ENCODE data around the gene PXK. TPM values are rescaled to one million over a fixed set of nuclear protein-coding genes. Genes with fewer than 3 reads are reported as not detected.

The PXK gene
- total RNA-seq, 5 donors from 2014 or later (not counting 1 experiment from before 2014, with no cell fraction given), result 17.4 to 23.0 (median 21.8) TPM

DNA sequence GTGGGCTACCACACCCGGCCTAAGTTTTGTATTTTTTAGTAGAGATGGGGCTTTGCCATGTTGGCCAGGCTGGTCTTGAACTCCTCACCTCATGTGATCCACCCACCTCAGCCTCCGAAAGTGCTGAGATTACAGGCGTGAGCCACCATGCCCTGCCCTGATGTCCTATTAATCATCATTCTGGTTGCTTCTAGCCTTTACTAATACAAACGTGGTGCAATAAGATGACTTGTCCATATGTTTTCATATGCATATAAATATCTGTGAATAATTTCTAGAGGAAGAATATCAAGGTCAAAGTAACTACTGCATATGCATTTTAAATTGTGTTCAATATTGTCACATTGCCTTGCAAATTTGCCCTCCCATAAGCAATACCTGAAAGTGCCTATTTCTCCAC lies 126.5 kb downstream of the PXK start:
- 90% methylated on average over 2 of the region's 4 CpGs for WGBS (ENCODE audit: insufficient coverage)
- H3K27ac ChIP-seq (ENCODE audit: low read length), result no peak overlapping the region
- no peaks in the 10 kb centered on the region for H3K27me3 Mint-ChIP-seq
- no peak overlapping the region for H3K4me3 Mint-ChIP-seq
- H3K4me1 Mint-ChIP-seq, result peaks cover 4 to 9% (median 9%) of the 10 kb centered on the region in 3 donors
- CTCF ChIA-PET, result no interaction called here
- POLR2A ChIA-PET, result interaction anchor here in 1 of 2 donors (0.6 kb wide), 1 partner anchor 36 kb away, joined by 3 read pairs; no protein-coding TSS in a partner anchor
- no peak for DNase-seq
- no peaks in the 10 kb centered on the region for H3K36me3 ChIP-seq (ENCODE audit: control insufficient read depth in 2 of 2, extremely low read depth in 1 of 2, insufficient read depth in 1 of 2, low read length in 1 of 2)
- ATAC-seq (replicated peaks in 1 of 4), result no peak
- no peak overlapping the region for H3K27ac Mint-ChIP-seq
- no peak overlapping the region for H3K4me3 ChIP-seq (ENCODE audit: control insufficient read depth in 1 of 2, extremely low read depth in 1 of 2, low read length in 1 of 2)
- no peaks in the 10 kb centered on the region for H3K9me3 ChIP-seq
- peaks cover 10% of the 10 kb centered on the region for H3K36me3 Mint-ChIP-seq
- peaks cover 0 to 6% of the 10 kb centered on the region in 2 experiments for H3K4me1 ChIP-seq (ENCODE audit: control insufficient read depth in 1 of 2, extremely low read depth in 1 of 2, insufficient read depth in 2 of 2, low read length in 2 of 2)
- H3K9me3 Mint-ChIP-seq, result peaks cover 0 to 17% (median 12%) of the 10 kb centered on the region in 3 donors
- H3K27me3 ChIP-seq (replicated peaks in 1 of 2; ENCODE audit: control insufficient read depth in 2 of 2, extremely low read depth in 1 of 2, insufficient read depth in 2 of 2, low read length in 1 of 2), result peaks cover 0 to 2% of the 10 kb centered on the region in 2 experiments

DNA sequence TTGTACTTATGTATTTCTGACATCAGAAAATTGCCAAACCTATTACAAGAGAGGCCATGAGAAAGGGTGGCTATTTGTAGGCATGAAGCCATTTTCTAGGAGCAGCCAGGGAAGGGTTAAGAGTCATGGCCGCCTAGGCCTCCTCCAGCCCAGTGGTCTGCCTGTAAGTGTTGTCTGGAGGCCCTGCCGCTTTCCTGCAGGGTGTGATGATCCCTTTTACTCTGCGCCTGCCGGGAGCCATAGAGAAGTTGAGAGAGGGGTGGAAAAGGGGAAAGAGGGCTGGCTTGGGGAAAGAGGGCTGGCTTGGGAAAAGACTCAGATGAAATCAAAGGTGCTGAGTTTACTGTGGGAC lies 130.1 kb downstream of the PXK start:
- DNase-seq (no peak), ATAC-seq (replicated peaks in 1 of 4) (no peak)
- H3K9me3 ChIP-seq, result no peaks in the 10 kb centered on the region
- H3K27ac Mint-ChIP-seq, result no peak overlapping the region
- no peaks in the 10 kb centered on the region for H3K27me3 Mint-ChIP-seq
- WGBS (ENCODE audit: insufficient coverage), result 87% methylated on average over 4 of the region's 4 CpGs
- no peak overlapping the region for H3K27ac ChIP-seq (ENCODE audit: low read length)
- H3K36me3 ChIP-seq (ENCODE audit: control insufficient read depth in 2 of 2, extremely low read depth in 1 of 2, insufficient read depth in 1 of 2, low read length in 1 of 2), result no peaks in the 10 kb centered on the region
- peaks cover 0 to 6% of the 10 kb centered on the region in 2 experiments for H3K4me1 ChIP-seq (ENCODE audit: control insufficient read depth in 1 of 2, extremely low read depth in 1 of 2, insufficient read depth in 2 of 2, low read length in 2 of 2)
- no peak overlapping the region for H3K4me3 ChIP-seq (ENCODE audit: control insufficient read depth in 1 of 2, extremely low read depth in 1 of 2, low read length in 1 of 2)
- no peaks in the 10 kb centered on the region for H3K9me3 Mint-ChIP-seq
- POLR2A ChIA-PET, result no interaction called here
- CTCF ChIA-PET, result no interaction called here
- H3K4me3 Mint-ChIP-seq, result no peak overlapping the region
- no peaks in the 10 kb centered on the region for H3K36me3 Mint-ChIP-seq
- H3K27me3 ChIP-seq (replicated peaks in 1 of 2; ENCODE audit: control insufficient read depth in 2 of 2, extremely low read depth in 1 of 2, insufficient read depth in 2 of 2, low read length in 1 of 2), result no peaks in the 10 kb centered on the region
- peaks cover 4 to 9% (median 9%) of the 10 kb centered on the region in 3 donors for H3K4me1 Mint-ChIP-seq

DNA sequence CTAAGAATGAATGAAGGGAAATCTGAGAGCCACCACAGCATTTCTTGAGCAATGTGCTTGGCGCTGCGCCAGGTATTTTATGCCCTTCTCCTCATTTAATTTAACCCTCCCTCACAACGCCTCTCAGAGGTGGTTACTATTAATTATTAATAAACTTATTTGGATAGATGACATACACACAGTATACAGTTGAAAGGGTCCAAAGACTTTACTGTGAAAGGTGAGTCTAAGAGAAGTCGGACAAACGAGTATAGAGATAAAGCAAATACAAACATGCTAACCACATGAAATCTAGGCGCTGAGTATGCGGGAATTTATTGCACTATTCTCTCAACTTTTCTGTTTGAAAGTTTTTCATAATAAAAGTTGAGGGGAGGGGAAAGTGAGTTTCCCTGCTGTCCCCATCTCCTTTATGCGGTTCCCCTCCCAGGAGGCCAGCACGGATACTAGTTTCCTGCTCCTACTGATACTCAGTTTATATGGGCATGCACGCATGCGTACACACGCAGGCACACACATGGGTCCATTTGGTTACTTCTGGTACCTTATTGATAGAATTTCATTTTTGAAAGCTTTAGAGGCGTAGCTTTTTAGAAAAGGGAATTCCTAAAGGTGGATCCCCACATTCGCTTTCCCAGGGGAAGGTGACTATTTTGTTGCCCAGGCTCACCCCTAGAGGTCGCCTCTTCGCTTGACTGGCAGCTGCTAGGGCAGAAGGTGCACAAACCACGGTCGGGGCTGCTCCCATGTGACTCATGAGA lies 130.7 kb downstream of the PXK start:
- H3K9me3 ChIP-seq, result no peaks in the 10 kb centered on the region
- H3K36me3 Mint-ChIP-seq, result no peaks in the 10 kb centered on the region
- 30% methylated on average over 6 of the region's 18 CpGs for WGBS (ENCODE audit: insufficient coverage)
- H3K4me1 ChIP-seq (ENCODE audit: control insufficient read depth in 1 of 2, extremely low read depth in 1 of 2, insufficient read depth in 2 of 2, low read length in 2 of 2), result peaks cover 0 to 6% of the 10 kb centered on the region in 2 experiments
- DNase-seq (peak; percentile 21 to 73 (median 51)), ATAC-seq (replicated peaks in 1 of 4) (peak; percentile 91 to 99 (median 95))
- no peak overlapping the region for H3K4me3 ChIP-seq (ENCODE audit: control insufficient read depth in 1 of 2, extremely low read depth in 1 of 2, low read length in 1 of 2)
- no peak overlapping the region for H3K27ac ChIP-seq (ENCODE audit: low read length)
- H3K36me3 ChIP-seq (ENCODE audit: control insufficient read depth in 2 of 2, extremely low read depth in 1 of 2, insufficient read depth in 1 of 2, low read length in 1 of 2), result no peaks in the 10 kb centered on the region
- H3K27me3 Mint-ChIP-seq, result no peaks in the 10 kb centered on the region
- POLR2A ChIA-PET, result no interaction called here
- no peaks in the 10 kb centered on the region for H3K27me3 ChIP-seq (replicated peaks in 1 of 2; ENCODE audit: control insufficient read depth in 2 of 2, extremely low read depth in 1 of 2, insufficient read depth in 2 of 2, low read length in 1 of 2)
- CTCF ChIA-PET, result interaction anchor here (0.5 to 1.3 kb wide), 3 partner anchors 9 to 70 kb away, joined by 3 to 4 read pairs (median 3); no protein-coding TSS in a partner anchor
- H3K4me3 Mint-ChIP-seq, result peak overlapping the region in 1 of 3 donors; percentile 33
- H3K9me3 Mint-ChIP-seq, result no peaks in the 10 kb centered on the region
- peak overlapping the region in 1 of 2 donors; percentile 23 for H3K27ac Mint-ChIP-seq
- H3K4me1 Mint-ChIP-seq, result peaks cover 4 to 9% (median 9%) of the 10 kb centered on the region in 3 donors

DNA sequence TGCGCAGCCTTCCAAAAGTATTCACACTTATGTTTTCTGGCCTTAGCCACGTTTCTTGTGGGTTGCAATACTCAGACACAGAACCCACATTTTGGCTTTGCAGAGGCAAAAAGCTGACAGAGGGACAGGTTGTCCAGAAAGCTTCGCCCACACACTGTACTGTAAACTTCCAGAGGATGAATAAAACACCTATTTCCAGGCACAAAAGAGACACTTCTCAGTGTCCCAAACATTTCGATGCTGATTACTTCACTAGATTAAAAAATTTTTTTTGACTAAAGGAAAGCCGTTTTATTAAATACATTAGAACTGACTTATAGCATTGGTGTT lies 131.2 kb downstream of the PXK start:
- ATAC-seq (replicated peaks in 1 of 4) (no peak), DNase-seq (no peak)
- Mint-ChIP-seq H3K36me3 (no peaks in the 10 kb centered on the region), H3K27ac (peak overlapping the region in 1 of 2 donors; percentile 23), H3K27me3 (no peaks in the 10 kb centered on the region), H3K4me3 (peak overlapping the region in 1 of 3 donors; percentile 33), H3K9me3 (no peaks in the 10 kb centered on the region), H3K4me1 (peaks cover 4 to 9% (median 9%) of the 10 kb centered on the region in 3 donors)
- no peak overlapping the region for H3K4me3 ChIP-seq (ENCODE audit: control insufficient read depth in 1 of 2, extremely low read depth in 1 of 2, low read length in 1 of 2)
- POLR2A ChIA-PET, result no interaction called here
- H3K36me3 ChIP-seq (ENCODE audit: control insufficient read depth in 2 of 2, extremely low read depth in 1 of 2, insufficient read depth in 1 of 2, low read length in 1 of 2), result no peaks in the 10 kb centered on the region
- CTCF ChIA-PET, result interaction anchor here (0.5 to 1.3 kb wide), 3 partner anchors 8 to 70 kb away, joined by 3 to 4 read pairs (median 3); no protein-coding TSS in a partner anchor
- 0% methylated on average over 1 of the region's 5 CpGs for WGBS (ENCODE audit: insufficient coverage)
- no peaks in the 10 kb centered on the region for H3K27me3 ChIP-seq (replicated peaks in 1 of 2; ENCODE audit: control insufficient read depth in 2 of 2, extremely low read depth in 1 of 2, insufficient read depth in 2 of 2, low read length in 1 of 2)
- H3K27ac ChIP-seq (ENCODE audit: low read length), result no peak overlapping the region
- peaks cover 0 to 6% of the 10 kb centered on the region in 2 experiments for H3K4me1 ChIP-seq (ENCODE audit: control insufficient read depth in 1 of 2, extremely low read depth in 1 of 2, insufficient read depth in 2 of 2, low read length in 2 of 2)
- H3K9me3 ChIP-seq, result no peaks in the 10 kb centered on the region

DNA sequence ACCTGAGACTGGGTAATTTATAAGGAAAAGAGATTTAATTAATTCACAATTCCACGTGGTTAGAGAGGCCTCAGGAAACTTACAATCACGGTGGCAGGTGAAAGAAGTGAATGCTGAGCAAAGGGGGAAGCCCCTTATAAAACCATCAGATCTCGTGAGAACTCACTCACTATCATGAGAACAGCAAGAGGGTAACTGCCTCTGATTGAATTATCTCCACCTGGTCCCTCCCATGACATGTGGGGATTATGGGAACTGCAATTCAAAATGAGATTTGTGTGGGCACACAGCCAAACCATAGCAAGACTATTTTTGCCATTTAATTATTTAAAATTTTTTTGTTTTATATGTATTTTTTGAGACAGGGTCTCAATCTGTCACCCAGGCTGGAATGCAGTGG lies 132.2 kb downstream of the PXK start:
- no peak for DNase-seq
- no peaks in the 10 kb centered on the region for H3K9me3 ChIP-seq
- H3K36me3 ChIP-seq (ENCODE audit: control insufficient read depth in 2 of 2, extremely low read depth in 1 of 2, insufficient read depth in 1 of 2, low read length in 1 of 2), result no peaks in the 10 kb centered on the region
- H3K4me1 Mint-ChIP-seq, result peaks cover 4 to 10% (median 9%) of the 10 kb centered on the region in 3 donors
- H3K4me3 ChIP-seq (ENCODE audit: control insufficient read depth in 1 of 2, extremely low read depth in 1 of 2, low read length in 1 of 2), result no peak overlapping the region
- POLR2A ChIA-PET, result no interaction called here
- WGBS (ENCODE audit: insufficient coverage), result no CpG with 5 or more reads among the region's 3 CpGs
- no peaks in the 10 kb centered on the region for H3K9me3 Mint-ChIP-seq
- H3K27me3 ChIP-seq (replicated peaks in 1 of 2; ENCODE audit: control insufficient read depth in 2 of 2, extremely low read depth in 1 of 2, insufficient read depth in 2 of 2, low read length in 1 of 2), result no peaks in the 10 kb centered on the region
- H3K27ac Mint-ChIP-seq, result no peak overlapping the region
- no peaks in the 10 kb centered on the region for H3K36me3 Mint-ChIP-seq
- H3K4me3 Mint-ChIP-seq, result no peak overlapping the region
- no peak overlapping the region for H3K27ac ChIP-seq (ENCODE audit: low read length)
- no peaks in the 10 kb centered on the region for H3K27me3 Mint-ChIP-seq
- no peak for ATAC-seq (replicated peaks in 1 of 4)
- CTCF ChIA-PET, result no interaction called here
- H3K4me1 ChIP-seq (ENCODE audit: control insufficient read depth in 1 of 2, extremely low read depth in 1 of 2, insufficient read depth in 2 of 2, low read length in 2 of 2), result peaks cover 0 to 8% of the 10 kb centered on the region in 2 experiments

DNA sequence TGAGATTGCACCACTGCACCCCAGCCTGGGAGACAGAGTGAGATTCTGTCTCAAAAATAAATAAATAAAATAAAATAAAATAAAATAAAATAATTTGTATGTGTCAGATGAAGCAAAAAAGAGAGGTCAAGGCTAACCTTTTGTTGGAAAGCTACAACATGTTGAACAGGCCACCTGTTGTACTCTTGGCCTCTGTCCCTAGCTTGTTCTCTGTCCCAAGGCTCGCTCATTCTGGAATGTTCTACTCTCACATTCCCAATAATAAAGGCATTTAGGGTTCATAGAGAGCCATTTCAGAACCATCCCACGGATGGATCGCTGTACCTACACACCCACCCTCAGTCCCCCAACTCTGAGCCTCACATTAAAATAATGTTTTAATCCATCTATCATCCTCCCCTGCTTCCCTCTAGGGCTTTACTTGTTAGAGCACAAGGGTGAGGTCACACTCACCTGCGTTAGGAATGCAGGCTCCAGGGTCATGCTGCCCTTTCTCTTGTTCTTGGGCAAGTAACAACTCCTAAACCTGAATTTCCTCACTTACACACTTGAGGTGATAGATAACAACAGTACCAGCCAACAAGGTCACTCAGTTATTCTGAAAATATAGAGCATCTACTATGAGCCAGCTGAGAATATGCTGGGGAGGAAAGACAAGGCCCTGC lies 134.3 kb downstream of the PXK start:
- no peak for DNase-seq
- 100% methylated on average over 4 of the region's 4 CpGs for WGBS (ENCODE audit: insufficient coverage)

More for the DNA sequence above, 134.3 kb downstream of the PXK start:
- ChIA-PET CTCF (no interaction called here), POLR2A (no interaction called here)
- Histone ChIP-seq H3K4me3 (ENCODE audit: control insufficient read depth in 1 of 2, extremely low read depth in 1 of 2, low read length in 1 of 2) (no peak overlapping the region), H3K27me3 (replicated peaks in 1 of 2; ENCODE audit: control insufficient read depth in 2 of 2, extremely low read depth in 1 of 2, insufficient read depth in 2 of 2, low read length in 1 of 2) (no peaks in the 10 kb centered on the region), H3K9me3 (no peaks in the 10 kb centered on the region), H3K4me1 (ENCODE audit: control insufficient read depth in 1 of 2, extremely low read depth in 1 of 2, insufficient read depth in 2 of 2, low read length in 2 of 2) (peaks cover 0 to 30% of the 10 kb centered on the region in 2 experiments), H3K36me3 (ENCODE audit: control insufficient read depth in 2 of 2, extremely low read depth in 1 of 2, insufficient read depth in 1 of 2, low read length in 1 of 2) (no peaks in the 10 kb centered on the region), H3K27ac (ENCODE audit: low read length) (no peak overlapping the region)
- no peak for ATAC-seq (replicated peaks in 1 of 4)
- H3K27ac Mint-ChIP-seq, result no peak overlapping the region
- H3K9me3 Mint-ChIP-seq, result no peaks in the 10 kb centered on the region
- H3K36me3 Mint-ChIP-seq, result no peaks in the 10 kb centered on the region
- no peaks in the 10 kb centered on the region for H3K27me3 Mint-ChIP-seq
- peaks cover 8 to 27% (median 26%) of the 10 kb centered on the region in 3 donors for H3K4me1 Mint-ChIP-seq
- H3K4me3 Mint-ChIP-seq, result no peak overlapping the region
